Fibroblast of lung (primary cell): ENCODE data around the gene ITPRIPL1.

Experiments used
- EZH2 ChIP-seq: IDR thresholded peaks from 2 replicates; pipeline ENCODE4 v1.5.1; 2012; ENCODE audit warnings: low read length, control low read depth, mild to moderate bottlenecking; ENCODE audit errors: missing control alignments
- TF ChIP-seq, protein P1 (sequence below), 2 donors: IDR thresholded peaks in 1 of 2; conservative IDR thresholded peaks in 1 of 2; 1 replicate in 1 of 2; 2 replicates in 1 of 2; pipeline ENCODE4 v1.5.1; 2011 to 2012; ENCODE audit warnings: low read length in 2 of 2, control low read depth in 1 of 2, inconsistent platforms in 1 of 2, low read depth in 1 of 2, mild to moderate bottlenecking in 1 of 2

DNA sequence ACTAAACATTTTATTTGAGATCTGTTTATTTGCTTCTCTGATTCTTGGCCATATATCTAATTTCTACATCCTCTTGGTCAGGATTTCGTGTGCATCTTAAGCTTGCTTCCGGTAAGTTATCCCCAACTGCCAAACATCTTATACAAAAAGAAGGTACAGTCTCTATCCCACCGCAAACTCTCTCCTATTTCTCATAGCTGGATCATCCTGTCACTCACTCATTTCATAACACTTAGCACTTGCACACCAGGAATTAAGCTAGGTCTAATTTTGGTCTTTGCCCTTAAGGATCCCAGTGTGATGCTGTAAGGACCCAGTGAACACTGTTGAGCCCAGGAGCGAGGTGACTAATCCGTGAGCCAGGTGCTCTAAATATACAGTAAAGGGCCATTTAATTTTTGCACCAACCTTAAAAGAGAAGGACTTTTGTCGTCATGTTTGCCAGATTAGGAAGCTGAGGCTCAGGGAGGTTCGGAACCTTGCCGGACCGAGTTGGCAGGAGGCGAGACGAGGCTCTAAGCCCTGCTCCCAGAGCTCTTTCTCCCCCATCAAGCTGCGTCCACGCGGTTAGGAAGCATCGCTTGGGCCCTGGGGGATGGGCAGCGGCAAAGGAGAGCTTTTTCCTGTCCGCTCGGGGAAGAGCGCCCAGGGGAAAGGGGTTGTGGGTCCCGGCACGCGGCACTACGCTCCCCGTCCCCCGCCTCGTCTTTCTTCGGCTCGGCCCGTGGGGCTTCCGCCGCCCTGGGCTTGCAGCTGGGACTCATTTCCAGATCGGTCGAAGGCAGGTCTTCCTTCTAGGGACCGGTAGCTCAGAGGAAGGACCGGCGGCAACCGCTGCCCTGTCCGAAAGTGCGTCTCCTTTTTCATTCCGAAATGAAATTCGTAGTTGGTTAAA lies 4.1 kb upstream of the ITPRIPL1 start:
- TF ChIP-seq, protein P1, sequence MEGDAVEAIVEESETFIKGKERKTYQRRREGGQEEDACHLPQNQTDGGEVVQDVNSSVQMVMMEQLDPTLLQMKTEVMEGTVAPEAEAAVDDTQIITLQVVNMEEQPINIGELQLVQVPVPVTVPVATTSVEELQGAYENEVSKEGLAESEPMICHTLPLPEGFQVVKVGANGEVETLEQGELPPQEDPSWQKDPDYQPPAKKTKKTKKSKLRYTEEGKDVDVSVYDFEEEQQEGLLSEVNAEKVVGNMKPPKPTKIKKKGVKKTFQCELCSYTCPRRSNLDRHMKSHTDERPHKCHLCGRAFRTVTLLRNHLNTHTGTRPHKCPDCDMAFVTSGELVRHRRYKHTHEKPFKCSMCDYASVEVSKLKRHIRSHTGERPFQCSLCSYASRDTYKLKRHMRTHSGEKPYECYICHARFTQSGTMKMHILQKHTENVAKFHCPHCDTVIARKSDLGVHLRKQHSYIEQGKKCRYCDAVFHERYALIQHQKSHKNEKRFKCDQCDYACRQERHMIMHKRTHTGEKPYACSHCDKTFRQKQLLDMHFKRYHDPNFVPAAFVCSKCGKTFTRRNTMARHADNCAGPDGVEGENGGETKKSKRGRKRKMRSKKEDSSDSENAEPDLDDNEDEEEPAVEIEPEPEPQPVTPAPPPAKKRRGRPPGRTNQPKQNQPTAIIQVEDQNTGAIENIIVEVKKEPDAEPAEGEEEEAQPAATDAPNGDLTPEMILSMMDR (conservative IDR thresholded peaks at IDR 0.05 in 1 of 2, IDR thresholded peaks at IDR 0.05 in 1 of 2; ENCODE audit: low read depth in 1 of 2, low read length in 2 of 2): no peak
- TF ChIP-seq EZH2: no peak
